Neural progenitor cell (in vitro differentiated cells): ENCODE data around the gene TASOR. TPM values are rescaled to one million over a fixed set of nuclear protein-coding genes. Genes with fewer than 3 reads are reported as not detected.
"Not testable (repeated sequence)": the region's sequence is repeated elsewhere in the genome, so short reads cannot be mapped to it uniquely, and the experiment has no call there.

Experiments
- DNase-seq: peaks from one replicate; pipeline ENCODE4 v3.0.0-alpha.2; 2016; ENCODE audit warnings: low spot score
- H2AFZ ChIP-seq: fragments of 200-600 bp; sonication (generic); replicated peaks from 2 replicates; pipeline ENCODE4 v1.6.1; 2016; ENCODE audit warnings: antibody characterized with exemption
- H3F3A ChIP-seq: fragments of 200-600 bp; sonication (generic); 2 replicates; pipeline ENCODE4 v1.6.1; 2016; ENCODE audit warnings: antibody characterized with exemption, low read depth
- H3K27ac ChIP-seq: fragments of 200-600 bp; sonication (generic); 2 replicates; pipeline ENCODE4 v1.5.1; 2016; ENCODE audit warnings: mild to moderate bottlenecking
- H3K27me3 ChIP-seq: fragments of 200-600 bp; sonication (generic); 2 replicates; pipeline ENCODE4 v1.6.1; 2016; ENCODE audit warnings: mild to moderate bottlenecking, moderate library complexity
- H3K36me3 ChIP-seq: fragments of 200-600 bp; sonication (generic); 2 replicates; pipeline ENCODE4 v1.5.1; 2016
- H3K4me1 ChIP-seq: fragments of 200-600 bp; sonication (generic); 2 replicates; pipeline ENCODE4 v1.6.1; 2016; ENCODE audit warnings: mixed run types
- H3K4me2 ChIP-seq: fragments of 200-600 bp; sonication (generic); 2 replicates; pipeline ENCODE4 v1.6.1; 2016
- H3K4me3 ChIP-seq: fragments of 200-600 bp; sonication (generic); 2 replicates; pipeline ENCODE4 v1.5.1; 2016
- H3K79me2 ChIP-seq: fragments of 200-600 bp; sonication (generic); 2 replicates; pipeline ENCODE4 v1.6.1; 2016; ENCODE audit warnings: low read depth
- H3K9ac ChIP-seq: fragments of 200-600 bp; sonication (generic); 2 replicates; pipeline ENCODE4 v1.6.1; 2016
- H3K9me3 ChIP-seq: fragments of 200-600 bp; sonication (generic); 2 replicates; pipeline ENCODE4 v1.5.1; 2016; ENCODE audit warnings: low read depth
- H4K20me1 ChIP-seq: fragments of 200-600 bp; sonication (generic); 2 replicates; pipeline ENCODE4 v1.6.1; 2016; ENCODE audit warnings: low read depth
- H3K27ac Mint-ChIP-seq: 3 replicates; pipeline ENCODE4 v1.8.0; 2021; ENCODE audit warnings: mixed read lengths
- H3K27me3 Mint-ChIP-seq: 2 replicates; pipeline ENCODE4 v1.8.0; 2022; ENCODE audit warnings: low read depth, mild to moderate bottlenecking, inconsistent platforms, moderate library complexity, mixed read lengths; ENCODE audit not compliant: insufficient read depth
- H3K36me3 Mint-ChIP-seq: 3 replicates; pipeline ENCODE4 v1.8.0; 2021; ENCODE audit warnings: mixed read lengths
- H3K4me1 Mint-ChIP-seq: 3 replicates; pipeline ENCODE4 v1.8.0; 2021; ENCODE audit warnings: mixed read lengths
- H3K4me3 Mint-ChIP-seq: 3 replicates; pipeline ENCODE4 v1.8.0; 2021; ENCODE audit warnings: mild to moderate bottlenecking, moderate library complexity, mixed read lengths
- H3K9me3 Mint-ChIP-seq: 3 replicates; pipeline ENCODE4 v1.8.0; 2020; ENCODE audit warnings: mixed read lengths
- EZH2 ChIP-seq: fragments of 200-600 bp; sonication (generic); IDR thresholded peaks from 2 replicates; pipeline ENCODE4 v1.6.1; 2017; ENCODE audit warnings: antibody characterized with exemption, mild to moderate bottlenecking, moderate library complexity
- EZH2phosphoT487 ChIP-seq: fragments of 200-600 bp; sonication (generic); IDR thresholded peaks from 2 replicates; pipeline ENCODE4 v1.6.1; 2017; ENCODE audit warnings: antibody characterized with exemption
- total RNA-seq: library from RNA; depleted of rRNA; stranded (reverse); fragments of >200 nt; gene quantifications from 2 replicates; pipeline ENCODE4 v1.2.3, GENCODE V29; 2015; ENCODE audit warnings: low replicate concordance
- TF ChIP-seq, protein P1 (sequence below): fragments of 200-600 bp; sonication (generic); IDR thresholded peaks from 2 replicates; pipeline ENCODE4 v1.5.1; 2017; ENCODE audit warnings: antibody characterized with exemption, mild to moderate bottlenecking

Gene TASOR
- total RNA-seq, 1 donor from 2014 or later, result 141 TPM

DNA sequence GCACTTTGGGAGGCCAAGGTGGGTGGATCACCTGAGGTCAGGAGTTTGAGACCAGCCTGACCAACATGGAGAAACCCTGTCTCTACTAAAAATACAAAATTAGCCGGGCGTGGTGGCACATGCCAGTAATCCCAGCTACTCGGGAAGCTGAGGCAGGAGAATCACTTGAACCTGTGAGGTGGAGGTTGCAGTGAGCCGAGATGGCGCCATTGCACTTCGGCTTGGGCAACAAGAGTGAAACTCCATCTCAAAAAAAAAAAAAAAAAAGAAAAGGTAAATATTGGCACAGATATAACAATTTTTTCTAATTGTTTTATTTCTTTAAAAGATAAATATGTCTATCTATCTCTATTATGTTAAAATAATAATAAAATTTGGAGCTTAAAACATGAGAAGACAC is 24.3 kb upstream of the TASOR start:
- not testable (repeated sequence) for H2AFZ ChIP-seq, H3K9me3 Mint-ChIP-seq, H3K4me3 Mint-ChIP-seq, H3K27me3 Mint-ChIP-seq, H3K79me2 ChIP-seq, H3K9me3 ChIP-seq, H3K4me1 ChIP-seq, H3K4me2 ChIP-seq, H3K36me3 ChIP-seq, H3K9ac ChIP-seq, H3F3A ChIP-seq, H3K27ac Mint-ChIP-seq, H3K4me1 Mint-ChIP-seq, H3K4me3 ChIP-seq, H3K36me3 Mint-ChIP-seq, H3K27me3 ChIP-seq, DNase-seq, H3K27ac ChIP-seq, H4K20me1 ChIP-seq
- TF ChIP-seq, protein P1, sequence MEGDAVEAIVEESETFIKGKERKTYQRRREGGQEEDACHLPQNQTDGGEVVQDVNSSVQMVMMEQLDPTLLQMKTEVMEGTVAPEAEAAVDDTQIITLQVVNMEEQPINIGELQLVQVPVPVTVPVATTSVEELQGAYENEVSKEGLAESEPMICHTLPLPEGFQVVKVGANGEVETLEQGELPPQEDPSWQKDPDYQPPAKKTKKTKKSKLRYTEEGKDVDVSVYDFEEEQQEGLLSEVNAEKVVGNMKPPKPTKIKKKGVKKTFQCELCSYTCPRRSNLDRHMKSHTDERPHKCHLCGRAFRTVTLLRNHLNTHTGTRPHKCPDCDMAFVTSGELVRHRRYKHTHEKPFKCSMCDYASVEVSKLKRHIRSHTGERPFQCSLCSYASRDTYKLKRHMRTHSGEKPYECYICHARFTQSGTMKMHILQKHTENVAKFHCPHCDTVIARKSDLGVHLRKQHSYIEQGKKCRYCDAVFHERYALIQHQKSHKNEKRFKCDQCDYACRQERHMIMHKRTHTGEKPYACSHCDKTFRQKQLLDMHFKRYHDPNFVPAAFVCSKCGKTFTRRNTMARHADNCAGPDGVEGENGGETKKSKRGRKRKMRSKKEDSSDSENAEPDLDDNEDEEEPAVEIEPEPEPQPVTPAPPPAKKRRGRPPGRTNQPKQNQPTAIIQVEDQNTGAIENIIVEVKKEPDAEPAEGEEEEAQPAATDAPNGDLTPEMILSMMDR, result peak; percentile 36

DNA sequence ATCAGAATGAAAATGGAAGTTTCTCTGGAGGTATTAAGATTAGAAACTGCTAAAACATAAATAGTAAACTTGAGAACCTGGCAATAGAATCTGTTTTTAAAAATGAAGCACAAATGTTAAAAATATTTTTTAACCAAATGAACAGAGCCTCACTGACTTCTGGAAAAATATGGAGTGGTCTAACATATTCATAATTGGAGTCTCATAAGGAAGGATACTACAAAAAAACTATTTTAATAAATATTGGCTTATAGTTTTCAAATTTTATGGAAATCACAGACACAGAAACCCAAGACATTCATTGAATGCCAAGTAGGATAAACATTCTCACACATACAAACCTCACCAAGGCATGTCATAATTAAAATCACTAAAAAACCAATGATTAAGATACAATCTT is 23.6 kb upstream of the TASOR start:
- no peak overlapping the region for H3K27ac ChIP-seq
- no peaks in the 10 kb centered on the region for H4K20me1 ChIP-seq
- H3K36me3 ChIP-seq, result no peaks in the 10 kb centered on the region
- H3K27ac Mint-ChIP-seq, result no peak overlapping the region
- H3K27me3 ChIP-seq, result no peaks in the 10 kb centered on the region
- no peaks in the 10 kb centered on the region for H3K4me1 Mint-ChIP-seq
- H3K4me3 Mint-ChIP-seq, result no peak overlapping the region
- H3K27me3 Mint-ChIP-seq, result no peaks in the 10 kb centered on the region
- no peaks in the 10 kb centered on the region for H3F3A ChIP-seq
- H3K4me2 ChIP-seq, result no peak overlapping the region
- H2AFZ ChIP-seq, result no peak overlapping the region
- no peaks in the 10 kb centered on the region for H3K79me2 ChIP-seq
- no peak overlapping the region for H3K9ac ChIP-seq
- no peaks in the 10 kb centered on the region for H3K9me3 ChIP-seq
- H3K36me3 Mint-ChIP-seq, result no peaks in the 10 kb centered on the region
- H3K9me3 Mint-ChIP-seq, result peaks cover 5% of the 10 kb centered on the region
- no peaks in the 10 kb centered on the region for H3K4me1 ChIP-seq
- H3K4me3 ChIP-seq, result no peak overlapping the region
- no peak for DNase-seq
- TF ChIP-seq EZH2phosphoT487, result no peak
- TF ChIP-seq, protein P1, result no peak
- TF ChIP-seq EZH2, result no peak

DNA sequence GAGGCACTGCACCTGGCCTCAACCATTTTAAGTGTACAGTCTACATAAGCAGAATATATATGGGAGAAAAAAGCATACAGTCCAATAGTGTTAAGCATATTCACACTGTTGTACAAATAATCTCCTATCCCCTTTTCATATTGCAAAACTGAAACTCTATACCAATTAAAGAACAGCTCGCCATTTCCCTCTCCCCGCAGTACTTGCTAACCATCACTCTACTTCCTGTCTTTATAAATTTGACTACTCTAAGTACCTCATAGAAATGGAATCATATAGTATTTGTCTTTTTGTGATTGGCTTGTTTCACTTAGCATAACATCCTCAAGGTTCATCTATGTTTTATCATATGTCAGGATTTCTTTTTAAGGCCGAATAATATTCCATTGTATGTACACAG is 21.6 kb upstream of the TASOR start:
- DNase-seq, result no peak
- H3K9me3 ChIP-seq, result no peaks in the 10 kb centered on the region
- H3K27me3 Mint-ChIP-seq, result no peaks in the 10 kb centered on the region

More for the DNA sequence above, 21.6 kb upstream of the TASOR start:
- Mint-ChIP-seq H3K36me3 (no peaks in the 10 kb centered on the region), H3K27ac (no peak overlapping the region), H3K9me3 (peaks cover 5% of the 10 kb centered on the region), H3K4me3 (no peak overlapping the region), H3K4me1 (no peaks in the 10 kb centered on the region)
- no peaks in the 10 kb centered on the region for H3K79me2 ChIP-seq
- H3K36me3 ChIP-seq, result no peaks in the 10 kb centered on the region
- H3K27me3 ChIP-seq, result no peaks in the 10 kb centered on the region
- H3K4me1 ChIP-seq, result no peaks in the 10 kb centered on the region
- TF ChIP-seq, protein P1, result no peak
- TF ChIP-seq EZH2phosphoT487 (no peak), EZH2 (no peak)
- no peak overlapping the region for H3K27ac ChIP-seq
- no peaks in the 10 kb centered on the region for H4K20me1 ChIP-seq
- H3K4me3 ChIP-seq, result no peak overlapping the region
- no peak overlapping the region for H3K4me2 ChIP-seq
- H3K9ac ChIP-seq, result no peak overlapping the region
- H2AFZ ChIP-seq, result no peak overlapping the region
- no peaks in the 10 kb centered on the region for H3F3A ChIP-seq
